Activated CD8-positive, alpha-beta T cell treated with anti-CD3 and anti-CD28 coated beads for 36 hours (primary cell): ENCODE results near the gene TBC1D13. TPM values are rescaled to one million over a fixed set of nuclear protein-coding genes. Genes with fewer than 3 reads are reported as not detected.
"Not testable (repeated sequence)": the region's sequence is repeated elsewhere in the genome, so short reads cannot be mapped to it uniquely, and the experiment has no call there.

Experiments used
- ATAC-seq: fragments of 200-7000 bp; cut with Tn5 transposase; one replicate; pipeline ENCODE4 v1.10.0; 2021; ENCODE audit warnings: mild to moderate bottlenecking, moderate library complexity
- CTCF ChIA-PET: fragments of 350-600 bp; sonication (Branson Sonifier 250); formaldehyde crosslinking; loops from one replicate; lab custom pipeline; 2021; ENCODE audit warnings: antibody characterized with exemption; lab: Charles Lee
- POLR2A ChIA-PET: fragments of 350-600 bp; sonication (Branson Sonifier 250); formaldehyde crosslinking; loops from one replicate; lab custom pipeline; 2021; ENCODE audit warnings: antibody characterized with exemption; lab: Charles Lee
- DNase-seq: peaks from one replicate; pipeline ENCODE4 v3.0.0-alpha.2; 2020
- H3K27ac Mint-ChIP-seq: one replicate; pipeline ENCODE4 v1.8.0; 2021; ENCODE audit warnings: mild to moderate bottlenecking, mixed read lengths
- H3K27me3 Mint-ChIP-seq: one replicate; pipeline ENCODE4 v1.8.0; 2021; ENCODE audit warnings: mixed read lengths
- H3K36me3 Mint-ChIP-seq: one replicate; pipeline ENCODE4 v1.8.0; 2021; ENCODE audit warnings: low read depth, mixed read lengths
- H3K4me1 Mint-ChIP-seq: one replicate; pipeline ENCODE4 v1.8.0; 2021; ENCODE audit warnings: low read depth, mixed read lengths
- H3K4me3 Mint-ChIP-seq: one replicate; pipeline ENCODE4 v1.8.0; 2021; ENCODE audit warnings: mild to moderate bottlenecking, moderate library complexity, mixed read lengths
- H3K9me3 Mint-ChIP-seq: one replicate; pipeline ENCODE4 v1.8.0; 2021; ENCODE audit warnings: mixed read lengths
- intact Hi-C: fragments of 100-400 bp; cut with micrococcal nuclease; formaldehyde crosslinking; loops from one replicate; pipeline ENCODE4 v1.10.0; 2022
- total RNA-seq, 2 experiments: library from RNA; stranded (reverse); gene quantifications; one replicate each; pipeline ENCODE4 v1.2.3, GENCODE V29; 2021
- TF ChIP-seq, protein P1 (sequence below): fragments of 200-600 bp; IDR thresholded peaks from one replicate; pipeline ENCODE4 v1.8.0; 2022; ENCODE audit warnings: antibody characterized with exemption, mild to moderate bottlenecking

Gene TBC1D13
- total RNA-seq, 2 experiments from 2014 or later = 11.7 to 12.5 TPM

DNA sequence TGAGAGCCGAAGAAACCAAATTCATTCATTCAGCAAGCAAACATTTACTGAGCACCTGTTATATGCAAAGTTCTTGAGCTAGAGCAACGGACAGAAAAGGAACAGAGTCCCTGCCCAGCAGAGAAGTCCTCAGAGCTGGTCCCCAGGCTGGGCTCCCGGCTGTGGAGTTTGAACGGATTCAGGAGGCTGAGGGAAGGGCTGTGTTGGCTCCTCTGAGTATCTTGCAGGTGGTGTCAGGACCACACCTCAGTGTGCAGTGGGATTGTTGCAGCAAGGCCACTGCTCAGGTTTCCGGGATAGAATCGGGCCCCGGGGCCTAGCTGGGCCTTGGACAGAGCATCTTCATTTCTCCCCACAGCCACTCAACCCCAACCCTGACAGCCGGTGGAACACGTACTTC is 5.1 kb downstream of the TBC1D13 start:
- ChIA-PET POLR2A (interaction anchor here (0.8 to 1.3 kb wide), 3 partner anchors 24 to 68 kb away, joined by 3 to 5 read pairs (median 3); partner anchors contain the start of gene ZDHHC12), CTCF (interaction anchor here (0.5 to 3.2 kb wide), 2 partner anchors 26 to 71 kb away, joined by 3 to 14 read pairs; partner anchors contain the start of gene ENDOG)
- Mint-ChIP-seq H3K36me3 (peaks cover 9% of the 10 kb centered on the region), H3K27ac (no peak overlapping the region), H3K4me1 (peaks cover 16% of the 10 kb centered on the region), H3K9me3 (no peaks in the 10 kb centered on the region), H3K4me3 (no peak overlapping the region), H3K27me3 (no peaks in the 10 kb centered on the region)
- ATAC-seq = no peak
- DNase-seq = no peak
- intact Hi-C loops = no loop called here
- TF ChIP-seq, protein P1, sequence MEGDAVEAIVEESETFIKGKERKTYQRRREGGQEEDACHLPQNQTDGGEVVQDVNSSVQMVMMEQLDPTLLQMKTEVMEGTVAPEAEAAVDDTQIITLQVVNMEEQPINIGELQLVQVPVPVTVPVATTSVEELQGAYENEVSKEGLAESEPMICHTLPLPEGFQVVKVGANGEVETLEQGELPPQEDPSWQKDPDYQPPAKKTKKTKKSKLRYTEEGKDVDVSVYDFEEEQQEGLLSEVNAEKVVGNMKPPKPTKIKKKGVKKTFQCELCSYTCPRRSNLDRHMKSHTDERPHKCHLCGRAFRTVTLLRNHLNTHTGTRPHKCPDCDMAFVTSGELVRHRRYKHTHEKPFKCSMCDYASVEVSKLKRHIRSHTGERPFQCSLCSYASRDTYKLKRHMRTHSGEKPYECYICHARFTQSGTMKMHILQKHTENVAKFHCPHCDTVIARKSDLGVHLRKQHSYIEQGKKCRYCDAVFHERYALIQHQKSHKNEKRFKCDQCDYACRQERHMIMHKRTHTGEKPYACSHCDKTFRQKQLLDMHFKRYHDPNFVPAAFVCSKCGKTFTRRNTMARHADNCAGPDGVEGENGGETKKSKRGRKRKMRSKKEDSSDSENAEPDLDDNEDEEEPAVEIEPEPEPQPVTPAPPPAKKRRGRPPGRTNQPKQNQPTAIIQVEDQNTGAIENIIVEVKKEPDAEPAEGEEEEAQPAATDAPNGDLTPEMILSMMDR = no peak

DNA sequence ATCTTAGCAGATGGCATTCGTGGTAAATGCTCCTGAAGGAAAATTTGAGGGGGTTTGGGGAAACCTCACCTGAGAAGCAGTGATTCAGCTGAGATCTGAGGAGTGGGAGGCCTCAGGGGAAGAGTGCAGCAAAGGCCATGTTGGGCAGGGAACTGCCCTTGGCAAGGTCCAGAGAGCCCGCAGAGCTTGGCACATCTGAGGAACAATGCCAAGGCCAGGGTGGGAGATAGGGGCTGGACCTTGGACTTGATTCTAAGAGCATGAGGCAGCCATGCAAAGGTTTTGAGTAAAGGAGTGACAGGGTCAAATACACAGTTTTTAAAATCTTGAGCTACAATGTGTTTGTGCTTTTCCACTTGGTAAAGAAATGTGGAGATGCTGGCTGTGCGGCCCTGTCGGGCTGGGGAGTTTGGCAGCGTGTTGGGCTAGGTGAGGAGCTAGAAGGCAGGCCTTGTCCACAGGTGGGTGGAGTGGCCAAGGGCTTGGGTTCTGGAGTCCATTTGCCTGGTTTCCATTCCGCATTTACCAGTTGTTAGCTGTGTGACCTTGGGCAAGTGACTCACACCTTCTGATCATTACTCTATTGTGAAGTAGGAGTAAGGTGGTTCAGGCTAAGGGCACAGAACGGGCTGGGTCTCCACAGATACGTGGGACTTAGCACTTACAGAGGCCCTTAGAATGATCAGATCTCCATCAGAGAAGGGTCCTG is 6.1 kb downstream of the TBC1D13 start:
- ChIA-PET POLR2A (interaction anchor here (0.9 to 1.3 kb wide), 4 partner anchors 11 to 69 kb away, joined by 3 to 5 read pairs (median 3); partner anchors contain the start of gene ZDHHC12), CTCF (interaction anchor here (0.6 to 3.2 kb wide), 2 partner anchors 25 to 92 kb away, joined by 3 to 14 read pairs; partner anchors contain the start of gene ENDOG)
- TF ChIP-seq, protein P1 = no peak
- intact Hi-C loops = no loop called here
- DNase-seq (no peak), ATAC-seq (no peak)
- H3K4me3 Mint-ChIP-seq = no peak overlapping the region
- H3K4me1 Mint-ChIP-seq = peaks cover 11% of the 10 kb centered on the region
- H3K9me3 Mint-ChIP-seq = no peaks in the 10 kb centered on the region
- H3K27ac Mint-ChIP-seq = peak overlapping the region; percentile 41
- H3K36me3 Mint-ChIP-seq = peaks cover 9% of the 10 kb centered on the region
- no peaks in the 10 kb centered on the region for H3K27me3 Mint-ChIP-seq

DNA sequence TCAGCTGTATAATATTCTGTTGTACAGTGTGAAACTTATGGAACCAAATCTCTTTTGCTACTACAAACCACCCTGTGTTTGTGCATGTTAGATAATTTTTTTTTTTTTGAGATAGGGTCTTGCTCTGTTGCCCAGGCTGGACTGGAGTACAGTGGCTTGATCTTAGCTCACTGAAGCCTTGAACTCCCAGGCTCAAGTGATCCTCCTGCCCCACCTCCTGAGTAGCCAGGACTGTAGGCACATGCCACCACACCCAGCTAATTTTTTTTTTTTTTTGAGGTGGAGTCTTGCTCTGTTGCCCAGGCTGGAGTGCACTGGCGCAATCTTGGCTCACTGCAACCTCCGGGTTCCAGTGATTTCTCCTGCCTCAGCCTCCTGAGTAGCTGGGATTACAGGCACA is 7.9 kb downstream of the TBC1D13 start:
- H3K9me3 Mint-ChIP-seq, H3K27ac Mint-ChIP-seq, H3K36me3 Mint-ChIP-seq, DNase-seq, CTCF ChIA-PET, H3K4me3 Mint-ChIP-seq, H3K4me1 Mint-ChIP-seq, intact Hi-C loops, H3K27me3 Mint-ChIP-seq, POLR2A ChIA-PET, ATAC-seq: not testable (repeated sequence)

DNA sequence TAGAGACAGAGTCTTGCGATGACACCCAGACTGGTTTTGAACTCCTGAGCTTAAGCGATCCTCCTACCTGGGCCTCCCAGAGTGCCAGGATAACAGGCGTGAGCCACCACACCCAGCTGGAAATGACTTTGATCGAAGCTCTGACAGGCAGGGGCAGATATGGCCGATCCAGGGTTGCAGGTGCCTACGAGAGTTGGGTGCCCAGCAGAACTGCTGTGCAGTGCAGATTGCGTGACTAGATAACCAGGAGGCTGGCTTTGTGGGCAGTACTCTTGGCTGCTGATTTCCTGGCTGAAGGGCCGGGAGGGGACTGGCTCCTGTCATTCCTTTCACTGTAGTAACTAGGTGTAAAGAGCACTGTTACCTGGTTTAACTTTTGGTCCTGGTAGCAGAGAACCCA is 11.8 kb downstream of the TBC1D13 start:
- Mint-ChIP-seq H3K27ac (no peak overlapping the region), H3K27me3 (no peaks in the 10 kb centered on the region), H3K9me3 (no peaks in the 10 kb centered on the region), H3K36me3 (peaks cover 10% of the 10 kb centered on the region), H3K4me1 (no peaks in the 10 kb centered on the region), H3K4me3 (no peak overlapping the region)
- POLR2A ChIA-PET = interaction anchor here (1.0 to 1.4 kb wide), 2 partner anchors 19 to 20 kb away, joined by 3 to 4 read pairs; partner anchors contain the start of gene ENDOG
- TF ChIP-seq, protein P1 = no peak
- DNase-seq = no peak
- intact Hi-C loops = no loop called here
- CTCF ChIA-PET = interaction anchor here (1.8 kb wide), 1 partner anchor 20 kb away, joined by 4 read pairs; the partner anchor contains the start of gene ENDOG
- ATAC-seq = no peak

DNA sequence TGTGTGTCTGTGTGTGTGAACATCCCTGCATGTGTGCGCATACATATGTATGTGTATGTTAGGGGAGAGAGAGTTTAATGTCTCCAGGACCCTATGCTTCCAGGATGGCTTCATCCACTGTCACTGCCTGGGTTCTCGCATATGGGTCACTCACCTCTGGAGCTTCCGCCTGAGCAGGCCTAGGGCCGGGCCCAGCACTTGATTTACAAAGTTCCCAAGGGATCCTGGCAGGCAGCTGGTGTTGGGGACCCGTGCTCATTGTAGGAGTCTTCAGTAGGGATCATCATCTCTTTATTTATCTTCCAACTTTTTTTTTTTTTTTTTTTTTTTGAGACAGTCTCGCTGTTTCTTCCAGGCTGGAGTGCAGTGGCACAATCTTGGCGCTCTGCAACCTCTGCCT is 13.0 kb downstream of the TBC1D13 start:
- no peaks in the 10 kb centered on the region for H3K4me1 Mint-ChIP-seq
- no peaks in the 10 kb centered on the region for H3K9me3 Mint-ChIP-seq
- no peaks in the 10 kb centered on the region for H3K27me3 Mint-ChIP-seq
- ChIA-PET CTCF (interaction anchor here (1.3 kb wide), 1 partner anchor 18 kb away, joined by 3 read pairs; the partner anchor contains the start of gene ENDOG), POLR2A (interaction anchor here (1.4 kb wide), 1 partner anchor 18 kb away, joined by 4 read pairs; the partner anchor contains the start of gene ENDOG)
- peaks cover 8% of the 10 kb centered on the region for H3K36me3 Mint-ChIP-seq
- DNase-seq (no peak), ATAC-seq (no peak)
- TF ChIP-seq, protein P1 = no peak
- no peak overlapping the region for H3K4me3 Mint-ChIP-seq
- intact Hi-C loops = no loop called here
- H3K27ac Mint-ChIP-seq = no peak overlapping the region
